GM21528 (cell line): ENCODE data around the gene AHNAK2.

Experiments used
- ATAC-seq: cut with Tn5 transposase; IDR thresholded peaks from one replicate; pipeline ENCODE4 v1.9.1; 2021; ENCODE audit warnings: mild to moderate bottlenecking, moderate library complexity; ENCODE audit not compliant: unreplicated experiment, low FRiP score

Gene AHNAK2

GRCh38 chr14:104974665-104975390 is 3.3 kb downstream of the AHNAK2 start:
- ATAC-seq, result no peak

GRCh38 chr14:104974146-104974541 is 4.0 kb downstream of the AHNAK2 start:
- no peak for ATAC-seq

- ATAC-seq, result no peak
Measured at GRCh38 chr14:104973385-104974145, 4.6 kb downstream of the AHNAK2 start.

GRCh38 chr14:104973135-104973384 is 5.1 kb downstream of the AHNAK2 start:
- no peak for ATAC-seq

GRCh38 chr14:104972301-104973134 is 5.7 kb downstream of the AHNAK2 start:
- ATAC-seq, result no peak

GRCh38 chr14:104971447-104972240 is 6.5 kb downstream of the AHNAK2 start:
- no peak for ATAC-seq

GRCh38 chr14:104970231-104971068 is 7.7 kb downstream of the AHNAK2 start:
- no peak for ATAC-seq

GRCh38 chr14:104969741-104970230 is 8.4 kb downstream of the AHNAK2 start:
- no peak for ATAC-seq

- ATAC-seq, result no peak
Measured at GRCh38 chr14:104968541-104969401, 9.4 kb downstream of the AHNAK2 start.

GRCh38 chr14:104968153-104968527 is 10.0 kb downstream of the AHNAK2 start:
- ATAC-seq, result no peak

GRCh38 chr14:104967386-104968152 is 10.6 kb downstream of the AHNAK2 start:
- no peak for ATAC-seq

- no peak for ATAC-seq
Measured at GRCh38 chr14:104966981-104967385, 11.2 kb downstream of the AHNAK2 start.

- ATAC-seq, result no peak
Measured at GRCh38 chr14:104966261-104966865, 11.8 kb downstream of the AHNAK2 start.

GRCh38 chr14:104965561-104966231 is 12.5 kb downstream of the AHNAK2 start:
- no peak for ATAC-seq

- ATAC-seq, result no peak
Measured at GRCh38 chr14:104964546-104964945, 13.6 kb downstream of the AHNAK2 start.

GRCh38 chr14:104957146-104958113 is 20.7 kb downstream of the AHNAK2 start:
- no peak for ATAC-seq
